H9 (cell line): ENCODE data around the gene MYOM3. TPM values are rescaled to one million over a fixed set of nuclear protein-coding genes. Genes with fewer than 3 reads are reported as not detected.

ENCODE experiments used
- DNase-seq: peaks from one replicate; pipeline ENCODE4 v3.0.0-alpha.2; 2017
- H2AFZ ChIP-seq: one replicate; pipeline ENCODE4 v1.6.1; 2013; ENCODE audit warnings: mild to moderate bottlenecking, low read length, control low read depth, moderate library complexity
- H2AK5ac ChIP-seq: 2 replicates; pipeline ENCODE4 v1.6.1; 2013; ENCODE audit warnings: low read length, control low read depth, mixed read lengths; ENCODE audit not compliant: insufficient read length
- H2BK120ac ChIP-seq: one replicate; pipeline ENCODE4 v1.6.1; 2013; ENCODE audit warnings: low read depth, mild to moderate bottlenecking, low read length, control low read depth, inconsistent platforms; ENCODE audit not compliant: poor library complexity, severe bottlenecking
- H2BK12ac ChIP-seq: 2 replicates; pipeline ENCODE4 v1.6.1; 2013; ENCODE audit warnings: low read length, control low read depth, mixed read lengths, low read depth; ENCODE audit not compliant: insufficient read length
- H2BK15ac ChIP-seq: 2 replicates; pipeline ENCODE4 v1.6.1; 2013; ENCODE audit warnings: low read depth, low read length, control low read depth
- H2BK20ac ChIP-seq: one replicate; pipeline ENCODE4 v1.6.1; 2013; ENCODE audit warnings: low read depth, mild to moderate bottlenecking, low read length, control low read depth, inconsistent platforms; ENCODE audit not compliant: poor library complexity, severe bottlenecking
- H2BK5ac ChIP-seq: 2 replicates; pipeline ENCODE4 v1.6.1; 2013; ENCODE audit warnings: low read length, control low read depth, mixed read lengths; ENCODE audit not compliant: insufficient read length
- H3K14ac ChIP-seq: 2 replicates; pipeline ENCODE4 v1.6.1; 2013; ENCODE audit warnings: low read length, control low read depth; ENCODE audit not compliant: insufficient read depth
- H3K18ac ChIP-seq: 2 replicates; pipeline ENCODE4 v1.6.1; 2013; ENCODE audit warnings: low read depth, mild to moderate bottlenecking, mixed read lengths, low read length, control low read depth; ENCODE audit not compliant: insufficient read length
- H3K23ac ChIP-seq: 2 replicates; pipeline ENCODE4 v1.6.1; 2013; ENCODE audit warnings: low read length, control low read depth, mixed read lengths, low read depth; ENCODE audit not compliant: insufficient read length
- H3K23me2 ChIP-seq: 2 replicates; pipeline ENCODE4 v1.6.1; 2013; ENCODE audit warnings: low read depth, mild to moderate bottlenecking, mixed read lengths, low read length, control low read depth; ENCODE audit not compliant: insufficient read length, poor library complexity, severe bottlenecking
- H3K27ac ChIP-seq: 2 replicates; pipeline ENCODE4 v1.5.1; 2013; ENCODE audit warnings: low read length, control low read depth, mixed read lengths, low read depth; ENCODE audit not compliant: insufficient read length
- H3K27me3 ChIP-seq: 2 replicates; pipeline ENCODE4 v1.6.1; 2013; ENCODE audit warnings: low read length, control low read depth, inconsistent platforms; ENCODE audit not compliant: insufficient read depth
- H3K4ac ChIP-seq: 2 replicates; pipeline ENCODE4 v1.6.1; 2013; ENCODE audit warnings: low read depth, mild to moderate bottlenecking, control low read depth, inconsistent platforms, low read length, moderate library complexity
- H3K4me1 ChIP-seq: 2 replicates; pipeline ENCODE4 v1.6.1; 2013; ENCODE audit warnings: low read length, control low read depth, inconsistent platforms; ENCODE audit not compliant: insufficient read depth
- H3K4me2 ChIP-seq: 2 replicates; pipeline ENCODE4 v1.6.1; 2013; ENCODE audit warnings: low read length, control low read depth, mixed read lengths; ENCODE audit not compliant: insufficient read length, insufficient read depth
- H3K56ac ChIP-seq: 2 replicates; pipeline ENCODE4 v1.6.1; 2013; ENCODE audit warnings: low read depth, mild to moderate bottlenecking, mixed read lengths, low read length, control low read depth; ENCODE audit not compliant: insufficient read length
- H3K79me1 ChIP-seq: 2 replicates; pipeline ENCODE4 v1.6.1; 2013; ENCODE audit warnings: low read depth, mild to moderate bottlenecking, moderate library complexity, low read length, control low read depth, inconsistent platforms; ENCODE audit not compliant: insufficient read depth, poor library complexity, severe bottlenecking
- H3K79me2 ChIP-seq: 2 replicates; pipeline ENCODE4 v1.6.1; 2013; ENCODE audit warnings: low read length, control low read depth, inconsistent platforms; ENCODE audit not compliant: insufficient read depth
- H3K9ac ChIP-seq: 2 replicates; pipeline ENCODE4 v1.6.1; 2013; ENCODE audit warnings: low read length, control low read depth, mixed read lengths; ENCODE audit not compliant: insufficient read length; ENCODE audit errors: extremely low read depth
- H3K9me3 ChIP-seq: one replicate; pipeline ENCODE4 v1.6.1; 2013; ENCODE audit warnings: low read depth, low read length, inconsistent platforms; ENCODE audit not compliant: control insufficient read depth
- H3T11ph ChIP-seq: one replicate; pipeline ENCODE4 v1.6.1; 2013; ENCODE audit warnings: mild to moderate bottlenecking, low read length, control low read depth, inconsistent platforms
- H4K20me1 ChIP-seq: one replicate; pipeline ENCODE4 v1.6.1; 2013; ENCODE audit not compliant: control insufficient read depth, insufficient read length, insufficient read depth
- H4K5ac ChIP-seq: 2 replicates; pipeline ENCODE4 v1.6.1; 2013; ENCODE audit warnings: low read depth, mild to moderate bottlenecking, mixed read lengths, low read length, control low read depth; ENCODE audit not compliant: insufficient read length
- H4K8ac ChIP-seq: replicated peaks from 2 replicates; pipeline ENCODE4 v1.6.1; 2013; ENCODE audit warnings: low read length, control low read depth, mixed read lengths, low read depth; ENCODE audit not compliant: insufficient read length
- H4K91ac ChIP-seq: 2 replicates; pipeline ENCODE4 v1.6.1; 2013; ENCODE audit warnings: low read depth, mild to moderate bottlenecking, moderate library complexity, mixed read lengths, low read length, control low read depth; ENCODE audit not compliant: insufficient read length
- H3K27ac Mint-ChIP-seq, 3 experiments: 2 replicates in 2 of 3; 3 replicates in 1 of 3; pipeline ENCODE4 v1.8.0; 2020 to 2021; ENCODE audit warnings: mixed read lengths in 3 of 3, mild to moderate bottlenecking in 1 of 3, moderate library complexity in 1 of 3
- H3K27me3 Mint-ChIP-seq: 2 replicates; pipeline ENCODE4 v1.8.0; 2021; ENCODE audit warnings: low read depth, mild to moderate bottlenecking, moderate library complexity, mixed read lengths
- H3K36me3 Mint-ChIP-seq, 3 experiments: 2 replicates in 2 of 3; 3 replicates in 1 of 3; pipeline ENCODE4 v1.8.0; 2020 to 2021; ENCODE audit warnings: low read depth in 3 of 3, mixed read lengths in 3 of 3; ENCODE audit not compliant: insufficient read depth in 1 of 3
- H3K4me1 Mint-ChIP-seq, 2 experiments: 2 replicates each; pipeline ENCODE4 v1.8.0; 2020; ENCODE audit warnings: mixed read lengths in 2 of 2
- H3K4me3 Mint-ChIP-seq, 2 experiments: 2 replicates in 1 of 2; 3 replicates in 1 of 2; pipeline ENCODE4 v1.8.0; 2020 to 2021; ENCODE audit warnings: mild to moderate bottlenecking in 2 of 2, mixed read lengths in 2 of 2, moderate library complexity in 1 of 2
- H3K9me3 Mint-ChIP-seq, 2 experiments: 2 replicates in 1 of 2; 3 replicates in 1 of 2; pipeline ENCODE4 v1.8.0; 2020; ENCODE audit warnings: mild to moderate bottlenecking in 2 of 2, mixed read lengths in 2 of 2, moderate library complexity in 1 of 2
- WGBS: extraction: QIAGEN DNeasy Blood & Tissue Kit; methylation state at CpG from one replicate; pipeline ENCODE4 v1.1.7; 2013; ENCODE audit warnings: missing lambda C conversion rate, low lambda C conversion rate, mixed read lengths; ENCODE audit not compliant: insufficient read length; ENCODE audit errors: extremely low coverage; 5-methylcytosine and 5-hydroxymethylcytosine counted together
- total RNA-seq: library from RNA; stranded (reverse); gene quantifications from 2 replicates; pipeline ENCODE4 v1.2.1, GENCODE V29; 2021
- TF ChIP-seq, protein P1 (sequence below): fragments of 200-600 bp; sonication (generic); conservative IDR thresholded peaks from 3 replicates; pipeline ENCODE4 v1.8.0; 2021; ENCODE audit warnings: antibody characterized with exemption, mild to moderate bottlenecking

Gene MYOM3
- total RNA-seq, 1 experiment from 2014 or later = 0.11 TPM

DNA sequence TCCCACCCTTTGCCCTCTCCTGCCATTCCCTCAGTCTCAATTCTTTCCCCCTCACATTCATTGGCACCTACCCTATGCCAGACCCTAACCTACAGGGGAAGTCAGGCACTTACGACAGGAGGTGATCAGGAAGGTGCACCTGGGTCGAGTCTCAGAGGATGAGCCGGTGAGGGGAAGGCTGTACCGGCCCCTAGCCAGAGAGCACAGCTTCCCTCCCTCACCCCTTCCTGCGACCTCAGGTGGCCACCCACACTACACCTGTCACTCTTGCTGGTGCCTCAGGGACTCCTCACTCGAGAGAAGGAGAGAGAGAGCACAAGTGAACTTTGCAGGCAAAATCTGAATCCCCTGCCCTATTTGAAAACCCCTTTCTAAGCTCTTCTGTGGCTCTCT is 1.7 kb upstream of the MYOM3 start:
- peaks cover 15% of the 10 kb centered on the region for H3K27me3 Mint-ChIP-seq
- no peak overlapping the region for H2BK120ac ChIP-seq
- DNase-seq = no peak
- no peaks in the 10 kb centered on the region for H3K9me3 ChIP-seq
- H3K56ac ChIP-seq = no peak overlapping the region
- no peak overlapping the region for H2BK20ac ChIP-seq
- H3K79me1 ChIP-seq = no peaks in the 10 kb centered on the region
- H3K4me1 Mint-ChIP-seq = peaks cover 29 to 45% of the 10 kb centered on the region in 2 experiments
- H3K4ac ChIP-seq = no peak overlapping the region
- peaks cover 4% of the 10 kb centered on the region; the same call in 1 of the 2 replicates for H3K4me1 ChIP-seq
- H3K27ac Mint-ChIP-seq = peak overlapping the region in 1 of 3 experiments; percentile 2; a peak in 1 of 7 replicates
- no peak overlapping the region for H3K23ac ChIP-seq
- H3K27ac ChIP-seq = no peak overlapping the region
- no peak overlapping the region for H4K5ac ChIP-seq
- no peaks in the 10 kb centered on the region for H3K27me3 ChIP-seq
- no peak overlapping the region for H2AFZ ChIP-seq
- no peaks in the 10 kb centered on the region for H4K20me1 ChIP-seq
- no peak overlapping the region for H3K4me3 Mint-ChIP-seq
- no peak overlapping the region for H2BK12ac ChIP-seq
- H3K18ac ChIP-seq = no peak overlapping the region
- H3T11ph ChIP-seq = no peak overlapping the region
- no peak overlapping the region for H4K91ac ChIP-seq
- H3K14ac ChIP-seq = no peak overlapping the region
- no peaks in the 10 kb centered on the region for H3K79me2 ChIP-seq
- no peaks in the 10 kb centered on the region for H3K23me2 ChIP-seq
- no peak overlapping the region for H2AK5ac ChIP-seq
- H2BK5ac ChIP-seq = no peak overlapping the region
- TF ChIP-seq, protein P1, sequence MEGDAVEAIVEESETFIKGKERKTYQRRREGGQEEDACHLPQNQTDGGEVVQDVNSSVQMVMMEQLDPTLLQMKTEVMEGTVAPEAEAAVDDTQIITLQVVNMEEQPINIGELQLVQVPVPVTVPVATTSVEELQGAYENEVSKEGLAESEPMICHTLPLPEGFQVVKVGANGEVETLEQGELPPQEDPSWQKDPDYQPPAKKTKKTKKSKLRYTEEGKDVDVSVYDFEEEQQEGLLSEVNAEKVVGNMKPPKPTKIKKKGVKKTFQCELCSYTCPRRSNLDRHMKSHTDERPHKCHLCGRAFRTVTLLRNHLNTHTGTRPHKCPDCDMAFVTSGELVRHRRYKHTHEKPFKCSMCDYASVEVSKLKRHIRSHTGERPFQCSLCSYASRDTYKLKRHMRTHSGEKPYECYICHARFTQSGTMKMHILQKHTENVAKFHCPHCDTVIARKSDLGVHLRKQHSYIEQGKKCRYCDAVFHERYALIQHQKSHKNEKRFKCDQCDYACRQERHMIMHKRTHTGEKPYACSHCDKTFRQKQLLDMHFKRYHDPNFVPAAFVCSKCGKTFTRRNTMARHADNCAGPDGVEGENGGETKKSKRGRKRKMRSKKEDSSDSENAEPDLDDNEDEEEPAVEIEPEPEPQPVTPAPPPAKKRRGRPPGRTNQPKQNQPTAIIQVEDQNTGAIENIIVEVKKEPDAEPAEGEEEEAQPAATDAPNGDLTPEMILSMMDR = no peak
- H4K8ac ChIP-seq = no peak overlapping the region
- H2BK15ac ChIP-seq = no peak overlapping the region
- no peaks in the 10 kb centered on the region for H3K36me3 Mint-ChIP-seq
- no peak overlapping the region for H3K4me2 ChIP-seq
- no peaks in the 10 kb centered on the region for H3K9me3 Mint-ChIP-seq
- H3K9ac ChIP-seq = no peak overlapping the region
- WGBS = no CpG with 5 or more reads among the region's 6 CpGs
